OCI-LY3 (cell line): ENCODE data around the gene RRAS2.

Experiments
- H2AFZ ChIP-seq: fragments of 200-600, 300-600 bp; shearing (Covaris generic); 2 replicates; pipeline ENCODE4 v1.6.0; 2014; ENCODE audit warnings: antibody characterized with exemption, low read depth, low read length
- H3K27ac ChIP-seq: fragments of 200-600, 300-600 bp; sonication (generic); 2 replicates; pipeline ENCODE4 v1.5.1; 2014; ENCODE audit warnings: mild to moderate bottlenecking, low read length, moderate library complexity, mixed read lengths
- H3K27me3 ChIP-seq: fragments of 200-600, 300-600 bp; sonication (generic); 2 replicates; pipeline ENCODE4 v1.6.1; 2014; ENCODE audit warnings: low read depth, low read length, mixed read lengths
- H3K36me3 ChIP-seq: fragments of 200-600, 300-600 bp; sonication (generic); replicated peaks from 2 replicates; pipeline ENCODE3; 2014; ENCODE audit warnings: low read depth, low read length, mixed read lengths
- H3K4me1 ChIP-seq: fragments of 300-600, 200-600 bp; sonication (generic); 2 replicates; pipeline ENCODE4 v1.6.1; 2014; ENCODE audit warnings: low read length, mixed read lengths
- H3K4me2 ChIP-seq: fragments of 200-600, 300-600 bp; sonication (generic); 2 replicates; pipeline ENCODE4 v1.6.1; 2014; ENCODE audit warnings: low read length, mixed read lengths
- H3K4me3 ChIP-seq: fragments of 300-600, 200-600 bp; sonication (generic); 2 replicates; pipeline ENCODE4 v1.5.1; 2014; ENCODE audit warnings: antibody characterized with exemption, mild to moderate bottlenecking, low read length, moderate library complexity
- H3K79me2 ChIP-seq: fragments of 300-600, 200-600 bp; shearing (Covaris generic); 2 replicates; pipeline ENCODE4 v1.6.1; 2014; ENCODE audit warnings: mild to moderate bottlenecking, low read length, mixed read lengths
- H3K9ac ChIP-seq: fragments of 300-600, 200-600 bp; shearing (Covaris generic); 2 replicates; pipeline ENCODE4 v1.6.0; 2014; ENCODE audit warnings: mild to moderate bottlenecking, low read length, moderate library complexity
- H3K9me3 ChIP-seq: fragments of 200-600, 300-600 bp; shearing (Covaris generic); 2 replicates; pipeline ENCODE4 v1.6.1; 2014; ENCODE audit warnings: low read length, mixed read lengths; ENCODE audit not compliant: insufficient read depth
- H4K20me1 ChIP-seq: fragments of 200-600, 300-600 bp; sonication (generic); 2 replicates; pipeline ENCODE4 v1.6.1; 2016; ENCODE audit warnings: low read length, mixed read lengths; ENCODE audit not compliant: insufficient read depth
- CTCF ChIP-seq: fragments of 200-600, 300-600 bp; sonication (generic); IDR thresholded peaks from 2 replicates; pipeline ENCODE4 v1.5.1; 2014; ENCODE audit warnings: antibody characterized with exemption, low read length, low read depth
- EZH2phosphoT487 ChIP-seq: fragments of 200-600 bp; shearing (Covaris generic); IDR thresholded peaks from 2 replicates; pipeline ENCODE4 v1.6.1; 2018; ENCODE audit warnings: antibody characterized with exemption, mixed run types, low read depth

RRAS2 gene

GRCh38 chr11:14376920-14377319 lies 17.9 kb upstream of the RRAS2 start:
- H3K9ac ChIP-seq = no peak overlapping the region
- H3K27ac ChIP-seq = no peak overlapping the region
- no peak for TF ChIP-seq CTCF
- TF ChIP-seq EZH2phosphoT487 = no peak
- H3K27me3 ChIP-seq = peaks cover 30% of the 10 kb centered on the region
- H3K4me3 ChIP-seq = no peak overlapping the region
- H3K4me2 ChIP-seq = no peak overlapping the region
- no peak overlapping the region for H2AFZ ChIP-seq
- H3K36me3 ChIP-seq = no peaks in the 10 kb centered on the region
- no peaks in the 10 kb centered on the region for H3K9me3 ChIP-seq
- peaks cover 5% of the 10 kb centered on the region for H3K4me1 ChIP-seq
- H4K20me1 ChIP-seq = no peaks in the 10 kb centered on the region
- H3K79me2 ChIP-seq = no peaks in the 10 kb centered on the region

GRCh38 chr11:14374922-14375830 lies 16.2 kb upstream of the RRAS2 start:
- no peak overlapping the region for H3K4me2 ChIP-seq

GRCh38 chr11:14373941-14374646 lies 15.1 kb upstream of the RRAS2 start:
- peaks cover 15% of the 10 kb centered on the region for H3K27me3 ChIP-seq
- peaks cover 13% of the 10 kb centered on the region for H3K4me1 ChIP-seq
- H3K9me3 ChIP-seq = no peaks in the 10 kb centered on the region
- H3K4me2 ChIP-seq = no peak overlapping the region
- H3K4me3 ChIP-seq = no peak overlapping the region
- no peak for TF ChIP-seq CTCF
- no peak for TF ChIP-seq EZH2phosphoT487
- H3K36me3 ChIP-seq = no peaks in the 10 kb centered on the region
- no peaks in the 10 kb centered on the region for H3K79me2 ChIP-seq
- no peak overlapping the region for H2AFZ ChIP-seq
- H3K27ac ChIP-seq = no peak overlapping the region
- no peaks in the 10 kb centered on the region for H4K20me1 ChIP-seq
- no peak overlapping the region for H3K9ac ChIP-seq

More at GRCh38 chr11:14374922-14375830, 16.2 kb upstream of the RRAS2 start:
- Histone ChIP-seq H3K27me3 (peaks cover 25% of the 10 kb centered on the region), H3K9ac (no peak overlapping the region), H4K20me1 (no peaks in the 10 kb centered on the region), H3K9me3 (no peaks in the 10 kb centered on the region), H3K79me2 (no peaks in the 10 kb centered on the region), H2AFZ (no peak overlapping the region), H3K27ac (no peak overlapping the region), H3K4me3 (no peak overlapping the region), H3K36me3 (no peaks in the 10 kb centered on the region), H3K4me1 (peaks cover 2% of the 10 kb centered on the region)
- no peak for TF ChIP-seq EZH2phosphoT487
- TF ChIP-seq CTCF = peak; percentile 28

GRCh38 chr11:14372011-14372410 lies 13.0 kb upstream of the RRAS2 start:
- H3K4me2 ChIP-seq = no peak overlapping the region
- H3K4me3 ChIP-seq = no peak overlapping the region
- no peaks in the 10 kb centered on the region for H4K20me1 ChIP-seq
- H3K27ac ChIP-seq = no peak overlapping the region
- H3K27me3 ChIP-seq = peaks cover 6% of the 10 kb centered on the region
- TF ChIP-seq EZH2phosphoT487 (no peak), CTCF (no peak)
- H3K9me3 ChIP-seq = no peaks in the 10 kb centered on the region
- H3K36me3 ChIP-seq = no peaks in the 10 kb centered on the region
- peaks cover 14% of the 10 kb centered on the region for H3K4me1 ChIP-seq
- H3K9ac ChIP-seq = no peak overlapping the region
- H3K79me2 ChIP-seq = no peaks in the 10 kb centered on the region
- H2AFZ ChIP-seq = no peak overlapping the region
